GM19043 (cell line): ENCODE measurements around the gene ZYG11B.
A peak's percentile ranks its signal among the peaks of the same experiment; 100 is the strongest.
"Not testable (repeated sequence)": the region's sequence is repeated elsewhere in the genome, so short reads cannot be mapped to it uniquely, and the experiment has no call there.

ENCODE experiments used
- ATAC-seq: cut with Tn5 transposase; IDR thresholded peaks from one replicate; pipeline ENCODE4 v1.9.1; 2021; ENCODE audit warnings: low read depth; ENCODE audit not compliant: unreplicated experiment

Gene ZYG11B

GRCh38 chr1:52839175-52839574 lies 112.9 kb downstream of the ZYG11B start:
- ATAC-seq = not testable (repeated sequence)

- peak; percentile 88 for ATAC-seq
These were observed 116.5 kb downstream of the ZYG11B start, which contains the start of gene ZYG11A for GRCh38 chr1:52842643-52843310. Gene ZYG11A, plus strand, starts transcription at chr1:52842760. Its CDS starts 124 bp downstream, at chr1:52842884.

- ATAC-seq = not testable (repeated sequence)
These were observed 118.9 kb downstream of the ZYG11B start for GRCh38 chr1:52845119-52845518.

DNA sequence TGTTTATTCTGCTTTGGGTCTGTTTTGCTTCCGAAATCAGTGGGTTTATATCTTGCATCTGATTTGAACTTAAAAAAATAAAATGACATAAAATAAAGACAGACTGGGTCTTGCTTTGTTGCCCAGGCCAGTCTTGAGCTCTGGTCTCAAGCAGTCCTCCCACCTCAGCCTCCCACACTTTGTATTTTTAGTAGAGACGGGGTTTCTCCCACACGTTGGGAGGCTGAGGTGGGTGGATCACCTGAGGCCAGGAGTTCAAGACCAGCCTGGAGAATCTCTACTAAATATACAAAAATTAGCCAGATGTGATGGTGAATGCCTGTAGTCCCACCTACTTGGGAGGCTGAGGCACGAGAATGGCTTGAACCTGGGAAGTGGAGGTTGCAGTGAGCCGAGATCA lies 122.2 kb downstream of the ZYG11B start:
- ATAC-seq = no peak

DNA sequence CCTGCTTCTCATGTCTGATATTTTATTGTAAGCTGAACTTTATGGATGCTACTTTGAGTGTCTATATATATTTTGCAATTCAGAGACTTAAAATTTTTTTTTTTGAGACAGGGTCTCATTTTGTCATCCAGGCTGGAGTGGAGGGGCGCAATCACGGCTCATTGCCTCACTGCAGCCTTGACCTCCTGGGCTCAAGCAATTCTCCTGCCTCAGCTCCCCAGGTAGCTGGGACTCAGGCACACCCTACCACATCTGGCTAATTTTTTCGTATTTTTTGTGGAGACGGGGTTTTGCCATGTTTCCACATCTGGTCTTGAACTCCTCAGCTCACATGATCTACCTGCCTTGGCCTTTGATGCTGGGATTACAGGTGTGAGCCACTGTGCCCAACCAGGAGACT lies 124.7 kb downstream of the ZYG11B start:
- ATAC-seq = no peak

GRCh38 chr1:52852854-52853253 lies 126.6 kb downstream of the ZYG11B start:
- no peak for ATAC-seq

DNA sequence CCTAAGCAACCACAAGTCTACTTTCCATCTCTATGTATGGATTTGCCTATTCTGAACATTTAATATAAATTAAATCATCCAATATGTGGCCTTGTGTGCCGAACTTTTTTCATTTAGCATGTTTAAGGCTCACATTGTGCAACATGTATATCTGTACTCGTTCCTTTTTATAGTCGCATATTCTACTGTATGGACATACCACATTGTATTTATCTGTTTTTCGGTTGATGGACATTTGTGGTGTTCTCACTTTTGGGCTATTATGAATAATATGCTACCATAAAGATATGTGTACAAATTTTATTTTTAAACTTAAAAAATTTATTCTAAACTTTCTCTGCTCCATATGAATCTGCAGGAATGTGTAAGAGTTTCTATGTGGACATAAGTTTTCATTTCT lies 129.3 kb downstream of the ZYG11B start:
- no peak for ATAC-seq

- ATAC-seq = no peak
These were observed 129.8 kb downstream of the ZYG11B start for GRCh38 chr1:52856026-52856425.

GRCh38 chr1:52857443-52857842 lies 131.2 kb downstream of the ZYG11B start:
- ATAC-seq = no peak

DNA sequence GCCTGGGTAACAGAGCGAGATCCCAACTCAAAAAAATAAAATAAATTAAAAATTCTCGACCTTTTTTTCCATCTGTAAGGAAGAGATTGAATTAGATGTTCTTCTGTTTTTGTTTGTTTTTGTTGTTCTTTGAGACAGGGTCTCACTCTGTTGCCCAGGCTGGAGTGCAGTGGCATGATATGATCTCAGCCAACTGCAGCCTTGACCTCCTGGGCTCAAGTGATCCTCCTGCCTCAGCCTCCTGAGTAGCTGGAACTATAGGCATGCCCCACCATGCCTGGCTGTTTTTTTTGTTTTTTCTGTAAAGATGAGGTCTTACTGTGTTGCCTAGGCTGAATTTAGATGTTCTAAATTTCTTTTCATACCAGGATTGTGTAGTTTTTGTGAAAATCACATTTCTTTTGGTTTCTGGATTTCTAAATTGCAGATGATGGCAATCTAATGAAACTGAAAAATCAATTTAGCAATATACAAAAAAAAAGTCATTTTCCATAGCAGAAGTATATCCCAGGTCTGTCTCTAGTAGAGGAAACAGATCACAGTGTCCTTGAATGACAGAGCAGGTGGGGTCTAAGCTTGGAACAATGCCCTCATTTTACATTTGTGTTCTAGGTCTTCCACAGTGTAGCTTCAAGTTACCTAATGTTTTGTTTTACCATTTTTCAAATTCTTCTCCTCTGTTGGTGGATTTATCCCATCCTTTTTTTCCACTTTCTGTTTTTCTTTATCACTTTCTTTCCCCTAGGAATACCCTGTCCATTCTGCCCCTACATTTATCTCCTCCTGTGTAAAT lies 136.6 kb downstream of the ZYG11B start:
- ATAC-seq = no peak

DNA sequence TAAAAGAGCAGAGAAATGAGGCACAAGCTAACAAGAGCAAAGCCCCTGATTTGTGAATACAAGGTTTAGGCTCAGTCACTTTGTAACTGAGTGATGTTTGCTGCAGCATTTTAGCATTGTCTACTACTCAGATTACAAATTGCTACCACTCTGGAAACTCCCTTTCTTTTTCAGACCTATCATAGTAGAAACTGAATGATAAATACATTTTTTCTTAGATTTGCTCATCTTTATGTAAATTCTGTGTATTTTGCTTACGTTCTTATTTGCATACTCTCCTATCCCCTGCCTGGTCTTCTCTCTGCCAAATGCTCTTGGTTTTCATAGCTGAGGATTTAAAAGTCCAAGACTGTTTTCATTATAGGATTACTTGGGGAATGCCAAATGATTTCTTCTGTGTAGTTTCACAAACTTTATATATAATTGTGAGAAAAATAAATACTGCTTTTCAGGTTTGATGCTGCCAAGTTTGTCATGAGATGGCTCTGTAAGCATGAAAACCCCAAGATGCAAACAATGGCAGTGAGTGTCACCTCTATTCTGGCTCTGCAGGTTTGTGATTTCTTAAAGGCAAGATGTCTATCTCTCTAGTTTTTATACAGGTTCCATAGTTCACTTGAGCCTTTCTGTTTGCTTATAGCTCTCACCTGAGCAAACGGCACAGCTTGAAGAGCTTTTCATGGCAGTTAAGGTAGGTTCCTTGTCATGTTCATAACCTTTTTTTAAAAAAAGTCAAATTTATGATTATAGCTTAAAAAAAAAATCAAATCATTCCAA lies 141.0 kb downstream of the ZYG11B start:
- ATAC-seq = peak; percentile 76

DNA sequence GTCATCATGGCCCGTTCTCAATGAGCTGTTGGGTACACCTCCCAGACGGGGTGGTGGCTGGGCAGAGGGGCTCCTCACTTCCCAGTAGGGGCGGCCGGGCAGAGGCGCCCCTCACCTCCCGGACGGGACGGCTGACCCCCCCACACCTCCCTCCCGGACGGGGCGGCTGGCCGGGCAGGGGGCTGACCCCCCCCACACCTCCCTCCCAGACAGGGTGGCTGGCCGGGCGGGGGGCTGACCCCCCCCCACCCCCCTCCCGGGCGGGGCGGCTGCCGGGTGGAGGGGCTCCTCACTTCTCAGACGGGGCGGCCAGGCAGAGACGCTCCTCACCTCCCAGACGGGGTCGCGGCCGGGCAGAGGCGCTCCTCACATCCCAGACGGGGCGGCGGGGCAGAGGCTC lies 143.5 kb downstream of the ZYG11B start:
- ATAC-seq = not testable (repeated sequence)

DNA sequence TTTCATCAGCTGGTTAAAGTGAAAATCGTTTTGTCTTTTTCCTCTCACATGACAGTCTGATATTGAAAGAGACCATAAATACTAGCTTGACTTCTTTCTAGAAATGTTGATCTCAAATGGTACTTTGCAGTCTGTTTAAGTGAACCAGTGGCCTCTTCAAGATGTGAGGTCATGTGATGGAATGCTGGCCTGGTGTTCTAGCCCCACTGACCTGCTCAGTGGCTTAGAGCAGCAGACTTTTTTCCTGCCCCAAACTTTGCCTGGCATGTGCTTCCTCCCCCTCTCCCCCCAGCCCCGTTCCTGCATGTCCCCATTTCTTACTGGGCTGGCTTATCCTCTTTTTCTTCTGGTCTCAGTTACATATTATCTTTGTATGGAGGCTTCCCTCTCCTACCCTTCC lies 150.6 kb downstream of the ZYG11B start:
- ATAC-seq = no peak
